Mesothelial cell of epicardium (in vitro differentiated cells): ENCODE results near the gene PRODH2. TPM values are rescaled to one million over a fixed set of nuclear protein-coding genes. Genes with fewer than 3 reads are reported as not detected.

Experiments used
- DNase-seq, 2 experiments: peaks; one replicate each; pipeline ENCODE4 v3.0.0; 2021; ENCODE audit warnings: low spot score in 2 of 2; ENCODE audit not compliant: unreplicated experiment in 2 of 2
- H3K27ac Mint-ChIP-seq: 2 replicates; pipeline ENCODE4 v1.8.0; 2021; ENCODE audit warnings: mixed read lengths
- H3K27me3 Mint-ChIP-seq: 2 replicates; pipeline ENCODE4 v1.8.0; 2021; ENCODE audit warnings: low read depth, mixed read lengths
- H3K36me3 Mint-ChIP-seq: 2 replicates; pipeline ENCODE4 v1.8.0; 2021; ENCODE audit warnings: mixed read lengths
- H3K4me1 Mint-ChIP-seq: 2 replicates; pipeline ENCODE4 v1.8.0; 2021; ENCODE audit warnings: mixed read lengths
- H3K4me3 Mint-ChIP-seq: 2 replicates; pipeline ENCODE4 v1.8.0; 2021; ENCODE audit warnings: mild to moderate bottlenecking, moderate library complexity, mixed read lengths
- H3K9me3 Mint-ChIP-seq: 2 replicates; pipeline ENCODE4 v1.8.0; 2021; ENCODE audit warnings: mixed read lengths
- total RNA-seq: library from RNA; stranded (reverse); gene quantifications from 3 replicates; pipeline ENCODE4 v1.2.1, GENCODE V29; 2021
- TF ChIP-seq, protein P1 (sequence below): fragments of 200-600 bp; sonication (generic); IDR thresholded peaks from one replicate; pipeline ENCODE4 v1.5.0; 2021; ENCODE audit warnings: antibody characterized with exemption; ENCODE audit not compliant: unreplicated experiment

PRODH2 gene
- total RNA-seq, 1 donor from 2014 or later = not detected

- Mint-ChIP-seq H3K4me1 (no peaks in the 10 kb centered on the region), H3K27ac (no peak overlapping the region), H3K27me3 (peaks cover 52% of the 10 kb centered on the region)
These were observed 5.0 kb downstream of the PRODH2 start for GRCh38 chr19:35807633-35808032.

DNA sequence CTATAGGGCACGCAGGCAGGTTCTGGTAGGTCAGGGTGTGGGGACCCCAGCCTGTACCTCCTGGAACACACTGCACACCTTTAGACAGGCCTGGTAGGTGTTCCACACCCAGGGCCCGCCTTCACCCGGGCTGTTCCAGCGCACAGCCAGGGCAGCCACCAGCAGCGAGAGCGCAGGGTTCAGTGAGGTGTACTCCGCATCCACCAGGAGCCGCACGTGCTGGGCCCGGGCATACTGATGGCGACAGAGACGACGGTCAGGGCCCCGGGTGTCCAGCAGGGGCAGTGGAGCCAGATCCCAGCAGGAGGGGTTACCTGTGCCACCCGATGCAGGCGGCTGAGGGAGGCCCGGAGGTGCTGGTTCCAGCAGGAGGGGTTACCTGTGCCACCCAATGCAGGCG, 6.0 kb downstream of the PRODH2 start:
- no peaks in the 10 kb centered on the region for H3K4me1 Mint-ChIP-seq
- DNase-seq = no peak
- no peaks in the 10 kb centered on the region for H3K36me3 Mint-ChIP-seq
- H3K27ac Mint-ChIP-seq = no peak overlapping the region
- no peak overlapping the region for H3K4me3 Mint-ChIP-seq
- TF ChIP-seq, protein P1, sequence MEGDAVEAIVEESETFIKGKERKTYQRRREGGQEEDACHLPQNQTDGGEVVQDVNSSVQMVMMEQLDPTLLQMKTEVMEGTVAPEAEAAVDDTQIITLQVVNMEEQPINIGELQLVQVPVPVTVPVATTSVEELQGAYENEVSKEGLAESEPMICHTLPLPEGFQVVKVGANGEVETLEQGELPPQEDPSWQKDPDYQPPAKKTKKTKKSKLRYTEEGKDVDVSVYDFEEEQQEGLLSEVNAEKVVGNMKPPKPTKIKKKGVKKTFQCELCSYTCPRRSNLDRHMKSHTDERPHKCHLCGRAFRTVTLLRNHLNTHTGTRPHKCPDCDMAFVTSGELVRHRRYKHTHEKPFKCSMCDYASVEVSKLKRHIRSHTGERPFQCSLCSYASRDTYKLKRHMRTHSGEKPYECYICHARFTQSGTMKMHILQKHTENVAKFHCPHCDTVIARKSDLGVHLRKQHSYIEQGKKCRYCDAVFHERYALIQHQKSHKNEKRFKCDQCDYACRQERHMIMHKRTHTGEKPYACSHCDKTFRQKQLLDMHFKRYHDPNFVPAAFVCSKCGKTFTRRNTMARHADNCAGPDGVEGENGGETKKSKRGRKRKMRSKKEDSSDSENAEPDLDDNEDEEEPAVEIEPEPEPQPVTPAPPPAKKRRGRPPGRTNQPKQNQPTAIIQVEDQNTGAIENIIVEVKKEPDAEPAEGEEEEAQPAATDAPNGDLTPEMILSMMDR = no peak
- no peaks in the 10 kb centered on the region for H3K9me3 Mint-ChIP-seq
- H3K27me3 Mint-ChIP-seq = peaks cover 51% of the 10 kb centered on the region

More at GRCh38 chr19:35807633-35808032, 5.0 kb downstream of the PRODH2 start:
- no peaks in the 10 kb centered on the region for H3K36me3 Mint-ChIP-seq
- TF ChIP-seq, protein P1 = no peak
- no peak for DNase-seq
- H3K4me3 Mint-ChIP-seq = no peak overlapping the region
- H3K9me3 Mint-ChIP-seq = no peaks in the 10 kb centered on the region

- TF ChIP-seq, protein P1 = no peak
- H3K27ac Mint-ChIP-seq = no peak overlapping the region
- H3K27me3 Mint-ChIP-seq = peaks cover 47% of the 10 kb centered on the region
- DNase-seq = no peak
- H3K4me1 Mint-ChIP-seq = no peaks in the 10 kb centered on the region
- no peaks in the 10 kb centered on the region for H3K36me3 Mint-ChIP-seq
- H3K9me3 Mint-ChIP-seq = no peaks in the 10 kb centered on the region
- H3K4me3 Mint-ChIP-seq = no peak overlapping the region
These were observed 7.0 kb downstream of the PRODH2 start for GRCh38 chr19:35805526-35806102.

- TF ChIP-seq, protein P1 = no peak
- no peak for DNase-seq
- Mint-ChIP-seq H3K36me3 (no peaks in the 10 kb centered on the region), H3K27me3 (peaks cover 61% of the 10 kb centered on the region), H3K9me3 (no peaks in the 10 kb centered on the region), H3K4me3 (no peak overlapping the region), H3K4me1 (no peaks in the 10 kb centered on the region), H3K27ac (no peak overlapping the region)
These were observed 10.8 kb downstream of the PRODH2 start for GRCh38 chr19:35801828-35802227.

GRCh38 chr19:35797663-35798062, 15.0 kb downstream of the PRODH2 start:
- no peak for DNase-seq
- H3K4me1 Mint-ChIP-seq = no peaks in the 10 kb centered on the region
- TF ChIP-seq, protein P1 = no peak
- H3K9me3 Mint-ChIP-seq = no peaks in the 10 kb centered on the region
- H3K4me3 Mint-ChIP-seq = no peak overlapping the region
- no peaks in the 10 kb centered on the region for H3K36me3 Mint-ChIP-seq
- H3K27me3 Mint-ChIP-seq = peaks cover 71% of the 10 kb centered on the region
- H3K27ac Mint-ChIP-seq = no peak overlapping the region
